ENCODE data around the gene ARVCF. TPM values are rescaled to one million over a fixed set of nuclear protein-coding genes. Genes with fewer than 3 reads are reported as not detected.

Gene ARVCF
- total RNA-seq, 3 donors from 2014 or later = 13.0 to 51.2 (median 44.2) TPM

GRCh38 chr22:20018001-20018400, 1.4 kb upstream of the ARVCF start:
- Histone ChIP-seq H3K27me3 (no peaks in the 10 kb centered on the region), H3K9me3 (no peaks in the 10 kb centered on the region), H3K4me3 (no peak overlapping the region), H3K36me3 (no peaks in the 10 kb centered on the region), H3K4me1 (peaks cover 12 to 17% of the 10 kb centered on the region in 2 donors), H3K27ac (no peak overlapping the region)
- no peak for DNase-seq (ENCODE audit: low spot score in 2 of 2)
- no peak for TF ChIP-seq POLR2AphosphoS5 (IDR thresholded peaks at IDR 0.05)
- no peak for TF ChIP-seq POLR2A (IDR thresholded peaks at IDR 0.05)
- no peak for TF ChIP-seq CTCF (IDR thresholded peaks at IDR 0.05)
- intact Hi-C loops (cut with DNase I; ENCODE audit: low total_unique reads) = no loop called here

- Histone ChIP-seq H3K27me3 (no peaks in the 10 kb centered on the region), H3K36me3 (no peaks in the 10 kb centered on the region), H3K4me3 (peak overlapping the region in 2 of 3 donors; percentile 78 to 90), H3K9me3 (no peaks in the 10 kb centered on the region), H3K4me1 (peaks cover 12 to 16% of the 10 kb centered on the region in 2 donors), H3K27ac (no peak overlapping the region)
- DNase-seq (ENCODE audit: low spot score in 2 of 2) = no peak
- intact Hi-C loops (cut with DNase I; ENCODE audit: low total_unique reads) = no loop called here
- no peak for TF ChIP-seq CTCF (IDR thresholded peaks at IDR 0.05)
- no peak for TF ChIP-seq POLR2A (IDR thresholded peaks at IDR 0.05)
- TF ChIP-seq POLR2AphosphoS5 (IDR thresholded peaks at IDR 0.05) = no peak
Observed at GRCh38 chr22:20017622-20017958, 967 bp upstream of the ARVCF start.

- Histone ChIP-seq H3K27me3 (no peaks in the 10 kb centered on the region), H3K9me3 (no peaks in the 10 kb centered on the region), H3K4me3 (peak overlapping the region; percentile 59 to 90 (median 78)), H3K4me1 (peaks cover 0 to 10% of the 10 kb centered on the region in 2 donors), H3K36me3 (no peaks in the 10 kb centered on the region), H3K27ac (peak overlapping the region in 1 of 2 donors; percentile 21)
- DNase-seq (ENCODE audit: low spot score in 2 of 2) = no peak
- intact Hi-C loops (cut with DNase I; ENCODE audit: low total_unique reads) = no loop called here
- TF ChIP-seq CTCF (IDR thresholded peaks at IDR 0.05) (no peak), POLR2AphosphoS5 (IDR thresholded peaks at IDR 0.05) (no peak), POLR2A (IDR thresholded peaks at IDR 0.05) (no peak)
Observed at GRCh38 chr22:20015971-20016733, 471 bp downstream of the ARVCF start.

DNA sequence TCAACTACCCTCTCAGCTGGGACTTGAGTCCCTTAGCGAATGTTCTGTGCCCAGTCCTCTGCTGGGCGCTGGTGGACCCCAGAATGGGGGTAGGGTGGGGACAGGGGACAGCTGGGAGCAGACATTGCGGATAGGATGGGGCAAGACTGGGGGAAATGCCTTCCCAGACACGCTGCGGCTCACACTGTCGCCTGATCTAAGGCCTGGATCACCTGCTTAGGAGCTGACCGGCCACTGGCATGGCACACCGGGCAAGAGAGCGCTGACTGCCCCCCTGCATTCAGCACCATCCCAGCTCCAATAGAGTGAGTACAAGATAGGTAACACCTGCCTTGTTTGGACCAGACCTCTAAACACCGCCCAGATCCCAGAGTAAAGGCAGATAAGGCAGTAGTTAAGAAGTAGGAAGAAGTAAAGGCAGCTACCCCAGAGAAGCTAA, 1.4 kb downstream of the ARVCF start:
- TF ChIP-seq POLR2AphosphoS5 (IDR thresholded peaks at IDR 0.05) (no peak), POLR2A (IDR thresholded peaks at IDR 0.05) (no peak), CTCF (IDR thresholded peaks at IDR 0.05) (no peak)
- peaks cover 0 to 10% of the 10 kb centered on the region in 2 donors for H3K4me1 ChIP-seq

GRCh38 chr22:20014526-20015186, 2.0 kb downstream of the ARVCF start:
- Histone ChIP-seq H3K27ac (no peak overlapping the region), H3K27me3 (no peaks in the 10 kb centered on the region), H3K4me1 (peaks cover 0 to 10% of the 10 kb centered on the region in 2 donors), H3K9me3 (no peaks in the 10 kb centered on the region), H3K36me3 (no peaks in the 10 kb centered on the region), H3K4me3 (no peak overlapping the region)
- no peak for DNase-seq (ENCODE audit: low spot score in 2 of 2)
- TF ChIP-seq POLR2AphosphoS5 (IDR thresholded peaks at IDR 0.05) (no peak), CTCF (IDR thresholded peaks at IDR 0.05) (no peak), POLR2A (IDR thresholded peaks at IDR 0.05) (no peak)
- intact Hi-C loops (cut with DNase I; ENCODE audit: low total_unique reads) = loop anchor here (5.0 kb wide), 1 partner anchor 42 kb away; no protein-coding TSS in a partner anchor

More for the DNA sequence above, 1.4 kb downstream of the ARVCF start:
- H3K9me3 ChIP-seq = no peaks in the 10 kb centered on the region
- H3K27me3 ChIP-seq = no peaks in the 10 kb centered on the region
- no peak for DNase-seq (ENCODE audit: low spot score in 2 of 2)
- H3K4me3 ChIP-seq = no peak overlapping the region
- no peak overlapping the region for H3K27ac ChIP-seq
- no peaks in the 10 kb centered on the region for H3K36me3 ChIP-seq
- intact Hi-C loops (cut with DNase I; ENCODE audit: low total_unique reads) = no loop called here
